GM18858 (cell line): ENCODE data around the gene PPP2R1A.
A peak's percentile ranks its signal among the peaks of the same experiment; 100 is the strongest.

Experiments
- ATAC-seq: cut with Tn5 transposase; IDR thresholded peaks from one replicate; pipeline ENCODE4 v1.9.1; 2021; ENCODE audit not compliant: unreplicated experiment

The PPP2R1A gene

DNA sequence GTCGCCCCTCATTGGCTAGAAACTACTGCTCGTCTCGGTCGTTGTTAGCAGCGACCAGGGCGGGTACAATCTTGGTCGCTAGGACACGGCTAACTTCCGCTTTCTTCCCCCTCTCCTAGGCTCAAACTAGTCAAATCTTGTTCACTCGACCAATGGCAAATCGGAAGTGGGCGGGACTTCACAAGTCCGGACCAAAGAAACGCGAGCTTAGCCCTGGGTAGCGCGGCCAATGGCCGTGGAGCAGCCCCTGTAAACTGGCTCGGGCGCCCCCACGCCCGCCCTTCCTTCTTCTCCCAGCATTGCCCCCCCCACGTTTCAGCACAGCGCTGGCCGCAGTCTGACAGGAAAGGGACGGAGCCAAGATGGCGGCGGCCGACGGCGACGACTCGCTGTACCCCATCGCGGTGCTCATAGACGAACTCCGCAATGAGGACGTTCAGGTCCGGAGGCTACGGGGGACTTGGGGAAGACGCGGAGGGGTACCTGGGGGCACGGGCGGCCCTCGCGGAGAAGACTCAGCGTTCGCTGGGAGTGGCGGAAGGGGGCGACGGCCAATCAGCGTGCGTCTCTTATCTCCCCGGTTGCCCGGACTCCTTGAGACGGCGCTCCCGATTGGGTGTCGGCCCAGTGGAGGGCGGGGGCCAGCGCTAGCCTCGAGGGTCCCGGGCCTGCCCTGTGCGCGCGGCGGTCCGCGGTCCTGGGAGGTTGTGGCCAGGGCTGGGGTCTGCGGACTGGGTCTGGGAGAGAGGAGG is at the start of gene PPP2R1A:
TSS of gene PPP2R1A (plus strand) at position 318 of the 752 bp plus-strand sequence. CDS start at position 363, 45 bp downstream.
- ATAC-seq = peak; percentile 88

DNA sequence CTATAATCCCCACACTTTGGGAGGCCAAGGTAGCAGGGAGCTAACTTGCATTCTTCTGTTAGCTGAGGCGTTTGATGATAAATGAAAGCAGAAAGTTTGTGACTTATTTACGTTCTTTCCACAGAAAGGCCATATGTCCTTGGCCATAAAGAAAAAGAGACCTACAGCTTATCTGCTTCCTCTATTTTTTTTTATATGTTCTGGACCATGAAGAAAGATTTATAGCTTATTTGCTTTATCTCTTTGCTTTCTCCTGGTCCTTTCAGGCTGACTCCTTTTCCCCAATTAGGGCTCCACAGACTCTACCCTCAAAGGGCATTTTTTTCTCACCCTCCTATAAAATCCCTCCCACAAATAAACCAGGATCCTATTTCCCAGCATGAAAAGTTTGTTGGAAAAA is 48.6 kb upstream of the PPP2R1A start:
- no peak for ATAC-seq

DNA sequence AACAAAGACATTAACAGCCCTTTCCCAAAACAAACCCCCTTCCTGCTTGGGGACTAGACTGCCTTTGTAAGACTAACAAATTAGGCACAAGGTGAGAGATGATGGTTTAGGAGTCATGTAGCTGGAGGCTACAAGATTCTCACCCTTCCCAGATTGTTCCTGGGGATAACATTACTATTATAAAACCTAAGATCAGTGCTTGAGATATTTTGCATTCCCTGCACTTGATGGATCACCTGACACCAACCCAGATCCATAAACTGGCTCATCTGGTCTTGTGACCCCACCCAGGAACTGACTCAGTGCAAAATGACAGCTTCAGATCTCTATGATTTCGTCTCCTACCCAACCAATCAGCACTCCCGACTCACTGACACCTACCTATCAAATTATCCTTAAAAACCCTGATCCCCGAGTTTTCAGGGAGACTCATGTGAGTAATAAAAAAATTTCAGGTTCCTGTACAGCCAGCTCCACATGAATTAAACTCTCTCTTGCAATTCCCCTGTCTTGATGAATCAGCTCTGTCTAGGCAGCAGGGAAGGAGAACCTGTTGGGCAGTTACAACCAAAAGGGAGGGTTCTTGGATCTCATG is 47.8 kb upstream of the PPP2R1A start:
- ATAC-seq = no peak

DNA sequence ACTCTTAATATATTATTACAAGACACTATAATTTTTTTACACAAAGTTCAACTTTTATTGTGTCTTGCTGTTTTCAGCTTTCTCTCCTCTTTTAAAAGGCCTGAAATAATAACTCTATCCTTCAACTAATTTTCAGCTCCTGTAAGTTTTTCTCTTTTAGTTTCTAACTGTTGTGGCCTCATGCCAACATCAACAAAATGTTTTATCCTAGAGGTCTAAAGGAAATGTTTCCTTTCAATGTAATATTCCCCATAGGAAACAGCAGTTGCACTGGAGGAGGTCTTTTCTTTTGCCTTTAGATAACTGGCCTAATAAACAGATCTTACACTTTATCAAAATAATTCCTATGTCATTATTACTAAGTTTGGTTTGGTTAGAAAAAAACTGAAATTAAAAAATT is 41.6 kb upstream of the PPP2R1A start:
- ATAC-seq = no peak

DNA sequence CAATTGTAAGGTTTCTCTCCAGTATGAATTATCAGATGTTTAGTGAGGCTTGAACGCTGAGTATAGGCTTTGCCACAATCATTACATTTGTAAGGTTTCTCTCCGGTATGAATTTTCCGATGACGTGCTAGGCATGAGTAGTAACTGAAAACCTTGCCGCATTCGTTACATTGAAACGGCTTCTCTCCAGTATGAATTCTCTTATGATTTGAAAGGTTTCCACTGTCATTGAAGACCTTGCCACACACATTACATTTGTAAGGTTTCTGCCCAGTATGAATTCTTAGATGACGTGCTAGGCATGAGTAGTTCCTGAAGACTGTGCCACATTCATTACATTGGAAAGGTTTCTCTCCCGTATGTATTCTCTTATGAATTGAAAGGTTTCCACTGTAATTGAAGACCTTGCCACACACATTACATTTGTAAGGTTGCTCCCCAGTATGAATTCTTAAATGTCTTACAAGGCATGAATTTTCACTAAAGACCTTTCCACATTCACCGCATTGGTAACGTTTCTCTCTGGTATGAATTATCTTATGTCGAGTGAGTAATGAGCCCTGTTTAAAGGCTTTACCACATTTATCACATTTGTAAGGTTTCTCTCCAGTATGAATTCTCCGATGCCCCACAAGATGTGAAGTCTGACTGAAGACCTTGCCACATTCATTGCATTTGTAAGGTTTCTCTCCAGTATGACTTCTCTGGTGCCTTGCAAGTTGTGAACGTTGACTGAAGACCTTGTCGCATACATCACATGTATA is 34.1 kb upstream of the PPP2R1A start:
- ATAC-seq = no peak

DNA sequence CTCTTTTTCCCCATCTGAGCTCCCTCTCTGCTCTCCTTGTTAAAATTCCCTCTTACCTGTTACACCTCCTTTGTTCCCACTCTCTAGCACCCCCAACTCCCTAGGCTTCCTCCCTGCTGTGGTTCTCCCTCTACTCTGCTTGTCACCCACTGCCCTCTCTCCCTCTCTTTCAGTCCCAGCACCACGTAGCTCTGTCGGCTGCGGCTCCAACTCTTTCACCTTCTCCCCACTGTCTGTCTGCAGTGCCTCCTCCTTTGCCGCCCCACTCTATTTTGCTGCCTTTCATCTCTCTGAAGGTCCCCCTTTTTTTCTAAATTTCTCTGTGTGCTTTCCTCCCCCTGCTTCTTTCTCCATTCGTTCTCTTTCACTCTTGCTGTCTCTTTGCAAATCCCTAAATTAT is 19.5 kb upstream of the PPP2R1A start:
- ATAC-seq = no peak

DNA sequence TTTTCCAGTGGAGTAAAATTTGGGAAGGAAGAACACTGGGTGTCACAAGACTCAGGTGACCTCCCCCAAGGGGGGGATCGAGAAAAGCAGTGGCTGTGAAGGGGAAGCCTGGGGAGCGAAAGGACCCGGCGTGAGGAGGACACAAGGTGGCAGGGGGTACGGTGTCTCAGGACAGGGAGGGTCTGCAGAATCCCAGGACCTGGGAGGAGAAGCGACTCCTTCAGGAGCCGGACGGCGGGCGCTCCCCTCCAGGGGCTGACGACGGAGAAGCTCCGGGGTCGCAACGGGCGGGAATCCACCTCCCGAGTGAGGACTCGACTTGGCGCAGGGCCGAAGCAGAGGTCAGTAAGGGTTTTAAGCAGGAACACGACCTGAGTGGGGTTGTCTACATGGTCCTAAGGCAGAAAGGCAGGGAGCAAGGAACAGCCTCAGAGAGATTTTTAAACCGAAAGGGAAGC is 19.0 kb upstream of the PPP2R1A start:
- no peak for ATAC-seq

DNA sequence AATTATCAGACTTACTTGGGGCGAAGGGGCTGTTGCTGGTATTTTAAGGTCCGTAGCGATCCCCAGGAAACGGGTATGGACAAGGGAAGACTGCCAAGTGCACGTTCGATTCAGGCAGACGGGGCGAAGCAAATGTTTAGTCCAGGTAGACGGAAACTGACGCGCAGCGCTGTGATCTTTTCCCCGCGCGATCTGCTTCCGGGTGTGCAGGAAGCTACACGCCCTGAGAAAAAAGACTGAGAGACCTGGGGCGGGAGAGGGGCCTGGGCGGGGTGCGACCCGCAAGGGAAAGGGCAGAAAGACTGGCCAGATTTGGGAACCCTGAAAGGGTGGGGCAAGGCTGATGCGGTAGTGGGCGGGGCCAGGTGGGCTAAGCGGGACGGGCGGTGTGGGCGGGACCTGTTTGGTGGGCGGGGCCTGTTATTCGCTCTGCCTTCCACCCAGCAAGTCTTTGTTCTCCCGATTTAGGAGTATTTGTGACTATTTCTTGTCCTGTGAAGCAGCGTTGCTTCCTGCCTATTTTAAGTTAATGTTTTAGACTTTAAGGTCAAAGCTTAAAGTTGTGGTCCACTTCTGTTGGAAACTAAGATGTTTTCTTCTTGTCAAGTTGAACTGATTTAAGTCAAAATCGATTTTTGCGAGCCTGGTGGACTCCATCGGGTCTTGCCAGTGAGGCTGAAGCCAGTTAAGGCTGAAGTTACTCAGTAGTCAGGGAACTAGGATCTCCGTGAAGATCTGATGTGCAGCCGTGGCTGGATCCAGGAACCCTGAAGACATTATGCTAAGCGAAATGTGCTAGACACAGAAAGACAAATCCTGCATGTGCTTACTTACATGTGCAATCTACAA is 18.3 kb upstream of the PPP2R1A start, which contains the start of gene ZNF836:
TSS of gene ZNF836 (minus strand) at position 301 of the 849 bp plus-strand sequence. CDS start 3,549 bp downstream, outside the sequence.
- ATAC-seq = no peak

DNA sequence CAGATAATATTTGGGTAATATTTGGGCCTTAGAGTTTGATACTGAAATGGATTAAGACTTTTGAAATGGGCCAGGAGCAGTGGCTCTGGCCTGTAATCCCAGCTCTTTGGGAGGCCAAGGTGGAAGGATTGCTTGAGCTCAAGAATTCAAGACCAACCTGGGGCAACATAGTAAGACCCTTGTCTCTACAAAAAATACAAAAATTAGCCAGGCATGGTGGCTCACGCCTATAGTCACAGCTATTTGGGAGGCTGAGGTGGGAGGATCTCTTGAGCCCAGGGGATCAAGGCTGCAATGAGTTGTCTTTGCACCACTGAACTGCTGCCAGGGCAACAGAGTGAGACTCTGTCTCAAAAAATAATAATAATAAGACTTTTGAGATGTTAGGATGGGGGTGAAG is 17.5 kb upstream of the PPP2R1A start:
- ATAC-seq = no peak

DNA sequence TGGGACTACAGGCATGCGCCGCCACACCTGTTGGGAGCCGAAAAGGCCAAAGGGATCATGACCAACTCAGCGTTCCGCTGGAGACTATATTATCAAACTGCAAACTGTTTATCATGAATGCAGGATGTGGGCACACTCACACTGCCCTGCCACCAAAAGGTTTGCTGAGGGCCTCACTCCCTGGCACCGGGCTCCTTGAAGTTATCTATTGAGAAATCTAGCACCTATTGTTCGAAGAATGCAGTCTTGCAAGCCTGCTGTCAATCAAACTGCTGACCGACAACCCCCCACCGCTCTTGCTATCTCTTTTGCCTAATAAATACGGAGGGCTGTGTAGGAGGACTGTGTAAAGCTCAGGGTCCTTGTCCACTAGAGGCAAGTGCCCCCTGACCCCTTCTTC is 13.3 kb upstream of the PPP2R1A start:
- no peak for ATAC-seq

DNA sequence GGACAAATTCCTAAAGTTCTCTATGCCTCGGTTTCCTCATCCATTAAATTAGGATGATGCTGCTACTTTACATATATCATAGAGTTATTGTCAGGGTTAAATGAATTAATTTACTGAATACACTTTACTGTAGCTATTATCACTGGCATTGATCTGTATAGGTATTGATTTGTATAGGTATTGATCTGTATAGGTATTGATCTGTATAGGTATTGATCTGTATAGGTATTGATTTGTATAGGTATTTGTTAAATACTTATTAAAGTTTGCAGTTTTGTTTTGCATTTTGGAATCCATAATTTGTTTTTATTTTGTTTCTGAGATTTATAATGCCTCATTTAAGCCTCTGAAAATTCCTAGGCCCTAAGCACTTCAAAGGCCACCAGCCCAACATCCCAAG is 2.4 kb upstream of the PPP2R1A start:
- ATAC-seq = no peak

DNA sequence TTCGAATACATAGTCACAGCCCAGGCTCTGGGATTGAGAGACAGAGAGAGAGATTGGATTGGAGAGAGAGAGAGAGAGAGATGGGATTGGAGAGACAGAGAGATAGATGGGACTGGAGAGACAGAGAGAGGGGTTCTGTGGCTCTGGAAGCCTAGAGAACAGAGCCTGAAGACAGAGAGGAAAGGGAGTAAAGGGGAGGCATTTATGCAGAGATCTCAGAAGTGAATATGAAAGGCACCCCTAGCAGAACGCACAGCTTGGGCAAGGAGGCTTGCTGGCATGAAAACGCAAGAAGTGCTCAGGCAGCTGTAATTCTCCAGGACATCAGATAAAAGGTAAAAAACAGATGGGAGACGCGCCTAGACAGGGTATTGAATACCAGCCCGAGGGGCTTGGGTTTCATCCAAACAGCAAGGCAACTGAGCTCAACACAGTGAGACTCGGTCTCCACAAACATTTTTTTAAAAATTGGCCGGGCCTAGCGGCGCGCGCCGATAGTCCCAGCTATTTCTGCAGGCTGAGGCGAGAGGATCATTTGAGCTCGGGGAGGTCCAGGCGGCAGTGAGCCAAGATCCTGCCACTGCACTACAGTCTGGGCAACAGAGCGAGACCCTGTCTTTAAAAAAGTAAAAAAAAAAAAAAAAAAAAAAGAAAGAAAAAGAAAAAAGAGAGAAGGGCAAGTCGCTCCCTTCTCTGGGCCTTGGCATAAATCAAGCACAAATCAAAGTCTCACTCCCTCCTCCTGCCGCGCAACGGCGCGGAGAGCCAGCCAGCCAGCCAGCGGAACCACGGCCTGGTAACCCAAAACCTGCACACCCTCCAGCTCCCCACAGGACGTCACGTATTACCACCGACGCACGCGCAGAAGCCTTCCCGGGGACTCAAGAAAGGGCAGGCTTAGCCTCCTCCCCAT is 774 bp upstream of the PPP2R1A start:
- no peak for ATAC-seq

DNA sequence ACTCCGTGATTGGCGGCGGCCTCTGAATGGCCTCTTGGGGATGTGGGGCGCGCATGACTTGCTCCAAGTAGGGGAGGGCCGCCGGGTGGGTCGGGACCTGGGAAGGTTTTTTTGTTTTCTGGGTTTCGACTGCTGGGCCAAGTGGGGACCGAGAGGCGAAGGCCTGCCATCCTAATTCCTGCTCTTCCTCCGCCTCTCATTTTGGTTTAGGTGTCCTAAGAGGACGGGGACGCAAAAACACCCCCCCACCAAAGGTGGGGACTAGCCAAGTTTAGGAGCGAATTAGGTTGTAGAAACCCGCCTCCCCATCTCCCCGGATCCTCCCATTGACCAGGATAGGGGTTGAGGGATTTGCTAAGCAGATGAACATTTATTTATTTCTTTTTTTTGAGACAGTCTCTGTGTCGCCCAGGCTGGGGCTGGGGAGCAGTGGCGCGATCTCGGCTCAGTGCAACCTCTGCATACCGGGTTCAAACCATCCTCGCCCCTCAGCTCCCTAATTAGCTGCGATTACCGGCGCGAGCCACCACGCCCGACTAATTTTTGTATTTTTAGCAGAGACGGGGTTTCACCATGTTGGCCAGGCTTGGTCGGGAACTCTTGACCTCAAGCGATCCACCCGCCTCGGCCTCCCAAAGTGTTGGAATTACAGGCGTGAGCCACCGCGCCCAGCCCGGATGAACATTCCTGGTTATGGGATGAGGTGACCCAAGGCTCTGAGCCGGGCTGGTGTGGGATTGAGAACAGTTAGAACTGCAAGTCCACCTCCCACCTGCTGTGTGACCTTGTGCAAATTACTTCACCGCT is 838 bp downstream of the PPP2R1A start:
- no peak for ATAC-seq

DNA sequence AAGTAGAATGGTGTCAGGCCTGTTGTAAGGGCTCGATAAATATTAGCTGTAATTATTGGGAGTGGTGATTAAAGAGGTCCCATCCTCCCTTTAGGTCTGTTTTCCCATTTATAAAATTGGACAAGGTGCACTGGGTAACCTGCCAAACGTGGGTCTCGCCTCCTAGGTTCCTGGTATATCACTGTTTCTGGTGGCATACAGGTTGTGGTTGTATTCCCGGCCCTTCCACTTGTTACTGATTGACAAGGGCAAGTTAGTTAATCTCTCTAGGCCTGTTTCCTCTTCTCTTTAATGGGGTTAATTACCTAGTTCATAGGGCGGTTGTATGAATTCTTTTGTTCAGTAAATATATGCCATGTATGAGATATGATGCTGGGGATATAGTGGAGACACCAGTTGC is 1.5 kb downstream of the PPP2R1A start:
- no peak for ATAC-seq

DNA sequence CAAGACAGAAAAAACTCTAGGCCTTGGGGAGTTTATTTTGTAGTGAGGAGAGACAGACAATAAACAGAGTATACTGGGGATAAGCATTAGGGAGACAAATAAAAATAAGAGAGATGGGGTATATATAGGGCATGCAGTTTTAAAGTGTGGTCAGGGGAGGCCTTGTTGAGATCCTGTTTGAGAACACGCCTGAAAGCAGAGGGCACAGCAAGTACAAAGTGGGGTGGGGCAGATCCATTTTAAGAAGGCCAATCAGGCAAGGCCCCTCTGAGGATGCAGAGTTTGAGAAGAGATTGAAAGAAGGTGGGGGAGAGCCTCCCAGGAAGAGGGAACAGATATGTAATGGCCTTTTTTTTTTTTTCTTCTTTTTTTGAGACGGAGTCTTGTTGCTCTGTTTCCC is 2.1 kb downstream of the PPP2R1A start:
- no peak for ATAC-seq

DNA sequence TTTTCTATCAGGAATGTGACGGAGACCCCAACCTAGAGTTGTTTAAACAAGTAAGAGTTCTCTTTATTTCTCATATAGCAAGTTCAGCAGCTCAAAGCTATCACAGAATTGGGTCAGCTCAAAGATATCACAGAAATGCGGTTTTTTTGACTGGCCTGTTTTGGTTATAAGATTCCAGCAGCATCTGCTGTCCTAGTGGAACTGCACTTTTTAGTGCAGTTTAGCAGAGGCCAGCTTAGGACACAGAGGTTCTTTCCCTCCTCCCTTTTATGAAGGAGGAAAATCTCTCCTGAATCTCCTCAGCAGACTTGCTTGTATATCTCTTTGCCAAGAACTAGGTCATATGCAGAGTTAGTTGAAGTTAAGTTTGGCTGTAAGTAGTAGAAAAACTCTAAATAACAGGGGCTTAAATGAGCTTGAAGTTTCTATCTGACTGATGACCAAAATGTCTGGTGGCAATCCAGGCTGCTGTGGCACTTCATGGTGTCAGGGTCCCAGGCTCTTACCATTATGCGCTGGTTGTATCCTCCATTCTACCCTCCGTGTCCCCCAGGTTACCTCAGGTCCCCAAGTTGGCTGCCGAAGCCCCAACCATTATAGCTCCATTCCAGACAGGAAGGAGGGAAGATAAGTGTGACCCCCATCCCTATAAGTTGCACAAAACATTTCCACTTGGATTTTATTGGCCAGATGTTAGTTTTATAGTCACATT is 6.6 kb downstream of the PPP2R1A start:
- no peak for ATAC-seq

DNA sequence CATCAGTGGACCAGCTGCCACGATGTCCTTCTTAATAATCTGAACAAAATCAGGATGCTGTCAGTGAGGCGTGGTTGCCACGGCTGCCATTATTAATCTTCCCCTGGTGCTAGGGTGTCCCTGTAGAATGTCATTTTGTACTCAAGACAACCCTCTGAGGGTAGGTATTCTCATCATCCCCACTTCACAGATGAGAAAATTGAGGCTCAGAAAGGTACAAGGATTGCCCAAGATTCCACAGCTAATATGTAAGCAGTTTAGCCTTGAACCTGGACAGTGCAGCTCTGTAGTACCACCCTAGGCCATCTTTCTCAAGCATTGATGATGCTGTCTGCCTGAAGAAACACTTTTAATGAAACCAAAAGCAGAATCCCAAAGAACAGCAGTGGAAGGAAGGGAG is 8.1 kb downstream of the PPP2R1A start:
- ATAC-seq = no peak

DNA sequence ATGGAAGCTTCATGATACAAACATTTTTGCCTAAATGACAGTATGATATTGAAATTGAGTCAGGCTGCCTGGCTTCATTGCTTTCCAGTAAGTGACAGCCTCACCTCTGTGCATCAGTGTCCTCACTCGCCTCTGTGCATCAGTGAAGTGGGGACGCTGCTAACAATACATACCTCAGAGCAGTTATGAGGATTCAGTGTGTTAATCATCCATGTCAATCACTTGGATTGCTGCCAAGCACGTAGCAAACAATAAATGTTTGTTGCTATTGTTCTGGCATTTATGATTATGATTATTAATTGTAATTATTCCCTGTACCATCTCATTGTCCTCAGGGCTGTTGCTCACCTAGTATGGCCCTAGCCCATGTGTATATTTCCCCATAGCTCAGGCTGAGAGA is 8.8 kb downstream of the PPP2R1A start:
- ATAC-seq = no peak
